ENCODE results near the gene KIR3DL1.

GRCh38 chr19:54804101-54804500 lies 12.2 kb upstream of the KIR3DL1 start:
- TF ChIP-seq EZH2 (IDR thresholded peaks at IDR 0.05) (no peak), CTCF (IDR thresholded peaks at IDR 0.05) (no peak), EZH2phosphoT487 (IDR thresholded peaks at IDR 0.05) (no peak)
